PC-3 (cell line): ENCODE data around the gene RALGDS. TPM values are rescaled to one million over a fixed set of nuclear protein-coding genes. Genes with fewer than 3 reads are reported as not detected.

Source experiments
- ATAC-seq: fragments of 200-7000 bp; cut with Tn5 transposase; 2 replicates; pipeline ENCODE4 v1.9.1; 2020; ENCODE audit warnings: mild to moderate bottlenecking, moderate library complexity
- BruUV-seq: library from RNA; stranded (reverse); fragments of 400-500 nt; replicated peaks from 2 replicates; lab custom pipeline; 2021; lab: Mats Ljungman, UMichigan
- CTCF ChIA-PET: fragments of 300-600 bp; sonication (Branson Sonifier 250); formaldehyde crosslinking; loops from one replicate; lab custom pipeline; 2022; ENCODE audit warnings: antibody characterized with exemption; lab: Charles Lee
- POLR2A ChIA-PET: fragments of 300-600 bp; sonication (Branson Sonifier 250); formaldehyde crosslinking; loops from one replicate; lab custom pipeline; 2022; ENCODE audit warnings: antibody characterized with exemption; ENCODE audit not compliant: unreplicated experiment; lab: Charles Lee
- DNase-seq: peaks from one replicate; pipeline ENCODE4 v3.0.0-alpha.2; 2015
- H2AFZ ChIP-seq: fragments of 300-600 bp; sonication (generic); 2 replicates; pipeline ENCODE4 v1.6.0; 2016; ENCODE audit warnings: antibody characterized with exemption, low read length
- H3F3A ChIP-seq: fragments of 300-600 bp; sonication (generic); one replicate; pipeline ENCODE4 v1.6.0; 2017; ENCODE audit warnings: antibody characterized with exemption, low read length, control low read depth, mild to moderate bottlenecking; ENCODE audit not compliant: unreplicated experiment
- H3K27ac ChIP-seq: fragments of 300-600 bp; sonication (generic); 2 replicates; pipeline ENCODE4 v1.5.1; 2016; ENCODE audit warnings: mild to moderate bottlenecking, low read length
- H3K27me3 ChIP-seq: fragments of 300-600 bp; sonication (generic); 2 replicates; pipeline ENCODE4 v1.6.1; 2016; ENCODE audit warnings: low read length, mixed read lengths
- H3K36me3 ChIP-seq: fragments of 300-600 bp; sonication (generic); 2 replicates; pipeline ENCODE4 v1.6.1; 2016; ENCODE audit warnings: low read depth, mixed run types, low read length, mixed read lengths
- H3K4me1 ChIP-seq: fragments of 300-600 bp; sonication (generic); 2 replicates; pipeline ENCODE4 v1.5.1; 2016; ENCODE audit warnings: low read length; ENCODE audit not compliant: insufficient read depth
- H3K4me2 ChIP-seq: fragments of 300-600 bp; sonication (generic); 2 replicates; pipeline ENCODE4 v1.6.0; 2016; ENCODE audit warnings: low read length
- H3K4me3 ChIP-seq: fragments of 300-600 bp; sonication (generic); 2 replicates; pipeline ENCODE4 v1.5.1; 2016; ENCODE audit warnings: mild to moderate bottlenecking, low read length, mixed read lengths
- H3K79me2 ChIP-seq: fragments of 300-600 bp; sonication (generic); 2 replicates; pipeline ENCODE4 v1.6.1; 2017; ENCODE audit warnings: low read length, mixed read lengths
- H3K9ac ChIP-seq: fragments of 300-600 bp; sonication (generic); 2 replicates; pipeline ENCODE4 v1.6.0; 2016; ENCODE audit warnings: mild to moderate bottlenecking, low read length
- H3K9me2 ChIP-seq: fragments of 300-600 bp; sonication (generic); replicated peaks from 2 replicates; pipeline ENCODE4 v1.6.1; 2016; ENCODE audit warnings: mixed run types, low read length, mixed read lengths
- H3K9me3 ChIP-seq: fragments of 300-600 bp; sonication (generic); 2 replicates; pipeline ENCODE4 v1.6.1; 2016; ENCODE audit warnings: low read length, mixed read lengths
- H4K20me1 ChIP-seq: fragments of 300-600 bp; sonication (generic); 2 replicates; pipeline ENCODE4 v1.6.1; 2016; ENCODE audit warnings: low read length, mixed read lengths
- CTCF ChIP-seq: fragments of 300-600 bp; sonication (generic); conservative IDR thresholded peaks from 2 replicates; pipeline ENCODE4 v1.5.1; 2017; ENCODE audit warnings: antibody characterized with exemption, low read depth, mild to moderate bottlenecking, low read length
- EZH2 ChIP-seq: fragments of 300-600 bp; sonication (generic); IDR thresholded peaks from one replicate; pipeline ENCODE4 v1.6.1; 2017; ENCODE audit warnings: antibody characterized with exemption, mild to moderate bottlenecking, low read length; ENCODE audit not compliant: unreplicated experiment
- EZH2phosphoT487 ChIP-seq: fragments of 300-600 bp; sonication (generic); IDR thresholded peaks from 2 replicates; pipeline ENCODE4 v1.6.1; 2018; ENCODE audit warnings: mild to moderate bottlenecking, antibody characterized with exemption, low read length, borderline replicate concordance
- intact Hi-C: fragments of 100-400 bp; cut with micrococcal nuclease; formaldehyde crosslinking; loops from 2 replicates; pipeline ENCODE4 v1.9.0; 2023
- total RNA-seq: library from RNA; depleted of rRNA; stranded (reverse); fragments of >200 nt; gene quantifications from 2 replicates; pipeline ENCODE4 v1.2.3, GENCODE V29; 2014

Gene RALGDS
- total RNA-seq, 1 experiment from 2014 or later: 32.2 TPM

- POLR2A ChIA-PET: no interaction called here
- ATAC-seq (no peak), DNase-seq (no peak)
- Histone ChIP-seq H3K27ac (no peak overlapping the region), H3K79me2 (no peaks in the 10 kb centered on the region), H3K4me1 (no peaks in the 10 kb centered on the region), H3K9me3 (no peaks in the 10 kb centered on the region), H3K36me3 (peaks cover 3% of the 10 kb centered on the region), H3K9ac (no peak overlapping the region), H3K9me2 (no peaks in the 10 kb centered on the region), H2AFZ (no peak overlapping the region), H3K27me3 (no peaks in the 10 kb centered on the region), H3K4me2 (no peak overlapping the region), H4K20me1 (no peaks in the 10 kb centered on the region), H3K4me3 (no peak overlapping the region), H3F3A (no peaks in the 10 kb centered on the region)
- intact Hi-C loops: no loop called here
- BruUV-seq: no TSS peak
- CTCF ChIA-PET: no interaction called here
- TF ChIP-seq EZH2 (no peak), CTCF (no peak), EZH2phosphoT487 (no peak)
Observed at GRCh38 chr9:133054194-133054890, 66.7 kb downstream of the RALGDS start.

DNA sequence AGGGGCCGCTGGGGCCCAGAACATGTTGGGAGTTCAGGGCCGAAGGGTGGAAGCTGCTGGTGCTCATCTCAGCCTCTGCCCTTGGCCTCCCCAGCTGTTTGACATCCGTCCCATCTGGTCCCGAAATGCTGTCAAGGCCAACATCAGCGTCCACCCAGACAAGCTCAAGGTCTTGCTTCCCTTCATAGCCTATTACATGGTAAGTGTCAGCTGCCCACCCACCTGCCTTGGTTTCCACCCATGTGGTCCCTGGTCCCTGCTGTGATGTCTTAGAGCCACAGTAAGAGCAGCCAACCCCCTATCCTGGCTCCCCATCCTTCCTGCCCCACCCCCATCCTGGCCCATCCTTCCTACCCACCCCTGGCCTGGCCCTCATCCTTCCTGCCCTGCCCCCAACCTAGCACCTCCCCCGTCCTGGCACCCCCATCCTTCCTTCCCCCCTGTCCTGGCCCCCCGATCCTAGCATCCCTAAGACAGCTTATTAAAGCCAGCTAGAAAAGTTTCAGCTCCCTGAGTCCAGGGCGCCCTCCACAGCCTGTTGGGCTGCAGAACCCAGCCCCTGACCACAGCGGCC lies 69.0 kb downstream of the RALGDS start:
- H3K9ac ChIP-seq: no peak overlapping the region
- no peaks in the 10 kb centered on the region for H3K4me1 ChIP-seq
- no peak overlapping the region for H2AFZ ChIP-seq
- POLR2A ChIA-PET: no interaction called here
- DNase-seq: no peak
- no peaks in the 10 kb centered on the region for H4K20me1 ChIP-seq
- peaks cover 3% of the 10 kb centered on the region for H3K36me3 ChIP-seq
- H3K27ac ChIP-seq: no peak overlapping the region
- CTCF ChIA-PET: no interaction called here
- H3K9me3 ChIP-seq: no peaks in the 10 kb centered on the region
- no peaks in the 10 kb centered on the region for H3K9me2 ChIP-seq
- no peak overlapping the region for H3K4me3 ChIP-seq
- H3F3A ChIP-seq: no peaks in the 10 kb centered on the region
- no peaks in the 10 kb centered on the region for H3K79me2 ChIP-seq
- no peak overlapping the region for H3K4me2 ChIP-seq
- intact Hi-C loops: no loop called here
- BruUV-seq: no TSS peak
- no peaks in the 10 kb centered on the region for H3K27me3 ChIP-seq
- TF ChIP-seq EZH2phosphoT487 (no peak), CTCF (no peak), EZH2 (no peak)
- ATAC-seq: no peak

GRCh38 chr9:133051281-133051900 lies 69.6 kb downstream of the RALGDS start:
- Histone ChIP-seq H3K9me3 (no peaks in the 10 kb centered on the region), H3K27ac (no peak overlapping the region), H3K4me1 (no peaks in the 10 kb centered on the region), H3F3A (no peaks in the 10 kb centered on the region), H3K9ac (no peak overlapping the region), H3K4me3 (no peak overlapping the region), H3K36me3 (peaks cover 3% of the 10 kb centered on the region), H3K9me2 (no peaks in the 10 kb centered on the region), H3K79me2 (no peaks in the 10 kb centered on the region), H3K4me2 (no peak overlapping the region), H2AFZ (no peak overlapping the region), H4K20me1 (no peaks in the 10 kb centered on the region), H3K27me3 (no peaks in the 10 kb centered on the region)
- ATAC-seq: no peak
- POLR2A ChIA-PET: no interaction called here
- CTCF ChIA-PET: no interaction called here
- TF ChIP-seq CTCF: no peak
- no peak for TF ChIP-seq EZH2
- no peak for TF ChIP-seq EZH2phosphoT487
- no peak for DNase-seq
- intact Hi-C loops: no loop called here
- no TSS peak for BruUV-seq
